SK-N-SH treated with all-trans-retinoic acid at 6 μM for 48 hours (cell line): ENCODE results near the gene CPNE4.

Experiments used
- ATAC-seq: fragments of 200-7000 bp; cut with Tn5 transposase; 3 replicates; pipeline ENCODE4 v1.9.1; 2020; ENCODE audit warnings: mild to moderate bottlenecking, moderate library complexity
- ARNTL ChIP-seq: fragments of 450-650 bp; formaldehyde crosslinking; IDR thresholded peaks from 2 replicates; pipeline ENCODE4 v1.5.0; 2020; ENCODE audit warnings: low read depth, mild to moderate bottlenecking, moderate library complexity, borderline replicate concordance
- BACH2 ChIP-seq: fragments of 250-450 bp; sonication (Bioruptor Pico); IDR thresholded peaks from 2 replicates; pipeline ENCODE4 v1.9.0; 2021; ENCODE audit warnings: mild to moderate bottlenecking, borderline replicate concordance
- CREB5 ChIP-seq: fragments of 250-450 bp; sonication (Bioruptor Pico); IDR thresholded peaks from 2 replicates; pipeline ENCODE4 v1.5.1; 2020; ENCODE audit warnings: low read depth, mild to moderate bottlenecking, moderate library complexity
- CSDC2 ChIP-seq: fragments of 250-450 bp; sonication (Bioruptor Pico); IDR thresholded peaks from 2 replicates; pipeline ENCODE4 v1.5.0; 2020; ENCODE audit warnings: mild to moderate bottlenecking, moderate library complexity
- ESRRG ChIP-seq: fragments of 250-450 bp; sonication (Bioruptor Pico); IDR thresholded peaks from 2 replicates; pipeline ENCODE4 v1.6.1; 2021; ENCODE audit warnings: mild to moderate bottlenecking
- GLIS3 ChIP-seq: fragments of 250-450 bp; sonication (Bioruptor Pico); IDR thresholded peaks from 2 replicates; pipeline ENCODE4 v1.5.0; 2020; ENCODE audit warnings: mild to moderate bottlenecking, moderate library complexity
- ISL1 ChIP-seq: fragments of 250-450 bp; sonication (Bioruptor Pico); IDR thresholded peaks from 2 replicates; pipeline ENCODE4 v2.1.2; 2022; ENCODE audit warnings: mild to moderate bottlenecking, moderate library complexity
- OSR1 ChIP-seq: fragments of 250-450 bp; sonication (Bioruptor Pico); IDR thresholded peaks from 2 replicates; pipeline ENCODE4 v1.8.0; 2022; ENCODE audit warnings: moderate library complexity, mild to moderate bottlenecking, inconsistent platforms
- PPARA ChIP-seq: fragments of 250-450 bp; sonication (Bioruptor Pico); IDR thresholded peaks from 2 replicates; pipeline ENCODE4 v1.5.0; 2020; ENCODE audit warnings: mild to moderate bottlenecking, borderline replicate concordance
- RARB ChIP-seq: fragments of 250-450 bp; sonication (Bioruptor Pico); IDR thresholded peaks from 2 replicates; pipeline ENCODE4 v1.8.0; 2021; ENCODE audit warnings: mild to moderate bottlenecking, moderate library complexity
- SNAI2 ChIP-seq: fragments of 250-450 bp; sonication (Bioruptor Pico); IDR thresholded peaks from 2 replicates; pipeline ENCODE4 v1.5.0; 2020; ENCODE audit warnings: mild to moderate bottlenecking, moderate library complexity
- TCF4 ChIP-seq: fragments of 250-450 bp; sonication (Bioruptor Pico); IDR thresholded peaks from 2 replicates; pipeline ENCODE4 v1.8.0; 2021; ENCODE audit warnings: mild to moderate bottlenecking, moderate library complexity, borderline replicate concordance
- TOX ChIP-seq: fragments of 250-450 bp; sonication (Bioruptor Pico); IDR thresholded peaks from 2 replicates; pipeline ENCODE4 v1.8.0; 2021; ENCODE audit warnings: mild to moderate bottlenecking, moderate library complexity, borderline replicate concordance
- TSHZ2 ChIP-seq: fragments of 250-450 bp; sonication (Bioruptor Pico); IDR thresholded peaks from 2 replicates; pipeline ENCODE4 v1.5.0; 2020; ENCODE audit warnings: mild to moderate bottlenecking, moderate library complexity
- ZC3H10 ChIP-seq: fragments of 250-450 bp; sonication (Bioruptor Pico); IDR thresholded peaks from 2 replicates; pipeline ENCODE4 v1.5.1; 2021; ENCODE audit warnings: mild to moderate bottlenecking, moderate library complexity
- ZFP3 ChIP-seq: fragments of 250-450 bp; sonication (Bioruptor Pico); IDR thresholded peaks from 2 replicates; pipeline ENCODE4 v1.5.0; 2020; ENCODE audit warnings: mild to moderate bottlenecking, moderate library complexity
- ZFP30 ChIP-seq: fragments of 450-650 bp; formaldehyde crosslinking; IDR thresholded peaks from 2 replicates; pipeline ENCODE4 v1.5.0; 2022; ENCODE audit warnings: mild to moderate bottlenecking, moderate library complexity
- ZNF565 ChIP-seq: fragments of 450-650 bp; formaldehyde crosslinking; conservative IDR thresholded peaks from 2 replicates; pipeline ENCODE4 v1.5.0; 2020; ENCODE audit warnings: low read depth, mild to moderate bottlenecking, moderate library complexity
- ZNF8 ChIP-seq: fragments of 450-650 bp; formaldehyde crosslinking; IDR thresholded peaks from 2 replicates; pipeline ENCODE4 v1.5.0; 2020; ENCODE audit warnings: mild to moderate bottlenecking, moderate library complexity
- TF ChIP-seq, protein P1 (sequence below): fragments of 250-450 bp; sonication (Bioruptor Pico); IDR thresholded peaks from 2 replicates; pipeline ENCODE4 v1.8.0; 2020; ENCODE audit warnings: mild to moderate bottlenecking, moderate library complexity, borderline replicate concordance
- TF ChIP-seq, protein P2 (sequence below): fragments of 250-450 bp; sonication (Bioruptor Pico); IDR thresholded peaks from 2 replicates; pipeline ENCODE4 v1.8.0; 2021; ENCODE audit warnings: low read depth, mild to moderate bottlenecking, moderate library complexity, borderline replicate concordance

Gene CPNE4

GRCh38 chr3:131756405-131756804 lies 278.4 kb downstream of the CPNE4 start:
- TF ChIP-seq ZFP3, result no peak
- TF ChIP-seq SNAI2 (CRISPR knock-in tag), result no peak
- no peak for TF ChIP-seq ZC3H10 (CRISPR knock-in tag)
- TF ChIP-seq ESRRG, result no peak
- TF ChIP-seq ZNF8, result no peak
- no peak for TF ChIP-seq TSHZ2 (CRISPR knock-in tag)
- TF ChIP-seq BACH2 (CRISPR knock-in tag), result no peak
- TF ChIP-seq TOX, result no peak
- TF ChIP-seq CREB5 (CRISPR knock-in tag), result no peak
- TF ChIP-seq RARB (CRISPR knock-in tag), result no peak
- TF ChIP-seq, protein P1, sequence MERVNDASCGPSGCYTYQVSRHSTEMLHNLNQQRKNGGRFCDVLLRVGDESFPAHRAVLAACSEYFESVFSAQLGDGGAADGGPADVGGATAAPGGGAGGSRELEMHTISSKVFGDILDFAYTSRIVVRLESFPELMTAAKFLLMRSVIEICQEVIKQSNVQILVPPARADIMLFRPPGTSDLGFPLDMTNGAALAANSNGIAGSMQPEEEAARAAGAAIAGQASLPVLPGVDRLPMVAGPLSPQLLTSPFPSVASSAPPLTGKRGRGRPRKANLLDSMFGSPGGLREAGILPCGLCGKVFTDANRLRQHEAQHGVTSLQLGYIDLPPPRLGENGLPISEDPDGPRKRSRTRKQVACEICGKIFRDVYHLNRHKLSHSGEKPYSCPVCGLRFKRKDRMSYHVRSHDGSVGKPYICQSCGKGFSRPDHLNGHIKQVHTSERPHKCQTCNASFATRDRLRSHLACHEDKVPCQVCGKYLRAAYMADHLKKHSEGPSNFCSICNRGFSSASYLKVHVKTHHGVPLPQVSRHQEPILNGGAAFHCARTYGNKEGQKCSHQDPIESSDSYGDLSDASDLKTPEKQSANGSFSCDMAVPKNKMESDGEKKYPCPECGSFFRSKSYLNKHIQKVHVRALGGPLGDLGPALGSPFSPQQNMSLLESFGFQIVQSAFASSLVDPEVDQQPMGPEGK (CRISPR knock-in tag), result no peak
- TF ChIP-seq CSDC2 (CRISPR knock-in tag), result no peak
- no peak for TF ChIP-seq OSR1 (CRISPR knock-in tag)
- TF ChIP-seq ARNTL, result no peak
- no peak for TF ChIP-seq TCF4 (CRISPR knock-in tag)
- TF ChIP-seq, all 23 proteins: peak for 0
- no peak for ATAC-seq

- no peak for ATAC-seq
- no peak for TF ChIP-seq ESRRG
Observed at GRCh38 chr3:131755380-131755779, 279.4 kb downstream of the CPNE4 start.

- TF ChIP-seq ARNTL, result no peak
- no peak for TF ChIP-seq ESRRG
- TF ChIP-seq, all 23 proteins: peak for 0
- ATAC-seq, result no peak
Observed at GRCh38 chr3:131750256-131750655, 284.6 kb downstream of the CPNE4 start.

DNA sequence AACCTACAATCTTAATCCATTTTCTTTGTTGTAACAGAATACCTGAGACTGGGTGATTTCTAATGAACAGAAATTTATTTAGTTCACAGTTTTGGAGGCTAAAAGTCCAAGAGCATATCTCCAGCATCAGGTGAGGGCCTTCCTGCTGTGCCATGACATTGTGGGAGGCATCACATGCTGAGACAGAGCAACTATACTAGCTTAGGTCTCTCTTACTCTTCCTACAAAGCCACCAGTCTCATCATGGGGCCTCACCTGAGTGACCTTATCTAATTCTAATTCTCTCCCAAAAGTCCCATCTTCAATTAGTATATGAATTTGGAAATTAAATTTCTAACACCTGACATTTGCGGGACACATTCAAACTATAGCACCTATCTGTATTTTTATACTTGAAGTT lies 285.0 kb downstream of the CPNE4 start:
- ATAC-seq, result no peak
- TF ChIP-seq ZNF8 (no peak), CSDC2 (CRISPR knock-in tag) (no peak), TSHZ2 (CRISPR knock-in tag) (no peak), CREB5 (CRISPR knock-in tag) (no peak), ZFP30 (no peak), ZFP3 (no peak), ISL1 (no peak), RARB (CRISPR knock-in tag) (no peak), GLIS3 (CRISPR knock-in tag) (no peak), PPARA (CRISPR knock-in tag) (no peak), ZC3H10 (CRISPR knock-in tag) (no peak), OSR1 (CRISPR knock-in tag) (no peak), TCF4 (CRISPR knock-in tag) (no peak), ARNTL (no peak), SNAI2 (CRISPR knock-in tag) (no peak), ESRRG (no peak), ZNF565 (CRISPR knock-in tag) (no peak), BACH2 (CRISPR knock-in tag) (no peak)
- TF ChIP-seq, protein P1 (CRISPR knock-in tag), result no peak
- TF ChIP-seq, protein P2, sequence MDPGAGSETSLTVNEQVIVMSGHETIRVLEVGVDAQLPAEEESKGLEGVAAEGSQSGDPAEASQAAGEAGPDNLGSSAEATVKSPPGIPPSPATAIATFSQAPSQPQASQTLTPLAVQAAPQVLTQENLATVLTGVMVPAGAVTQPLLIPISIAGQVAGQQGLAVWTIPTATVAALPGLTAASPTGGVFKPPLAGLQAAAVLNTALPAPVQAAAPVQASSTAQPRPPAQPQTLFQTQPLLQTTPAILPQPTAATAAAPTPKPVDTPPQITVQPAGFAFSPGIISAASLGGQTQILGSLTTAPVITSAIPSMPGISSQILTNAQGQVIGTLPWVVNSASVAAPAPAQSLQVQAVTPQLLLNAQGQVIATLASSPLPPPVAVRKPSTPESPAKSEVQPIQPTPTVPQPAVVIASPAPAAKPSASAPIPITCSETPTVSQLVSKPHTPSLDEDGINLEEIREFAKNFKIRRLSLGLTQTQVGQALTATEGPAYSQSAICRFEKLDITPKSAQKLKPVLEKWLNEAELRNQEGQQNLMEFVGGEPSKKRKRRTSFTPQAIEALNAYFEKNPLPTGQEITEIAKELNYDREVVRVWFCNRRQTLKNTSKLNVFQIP, result no peak
